Colonic mucosa (tissue), 4 donors: Measurements from ENCODE around the gene SYNC. TPM values are rescaled to one million over a fixed set of nuclear protein-coding genes. Genes with fewer than 3 reads are reported as not detected.
"Not testable (repeated sequence)": the region's sequence is repeated elsewhere in the genome, so short reads cannot be mapped to it uniquely, and the experiment has no call there.

Source experiments
- DNase-seq: peaks from one replicate; pipeline ENCODE4 v3.0.0-alpha.2; 2020
- H3K27ac ChIP-seq: fragments of 200-600 bp; one replicate; pipeline ENCODE4 v1.8.0; 2021
- H3K27me3 ChIP-seq: fragments of 200-600 bp; one replicate; pipeline ENCODE4 v1.8.0; 2021
- H3K36me3 ChIP-seq: fragments of 200-600 bp; one replicate; pipeline ENCODE4 v1.8.0; 2021
- H3K4me1 ChIP-seq: fragments of 200-600 bp; one replicate; pipeline ENCODE4 v1.8.0; 2021; ENCODE audit warnings: mild to moderate bottlenecking
- H3K4me3 ChIP-seq: fragments of 200-600 bp; one replicate; pipeline ENCODE4 v1.8.0; 2021
- H3K9ac ChIP-seq, 2 donors: one replicate each; pipeline ENCODE4 v1.7.0; 2013; ENCODE audit warnings: control low read depth in 2 of 2, low read depth in 2 of 2, low read length in 2 of 2
- H3K9me3 ChIP-seq: fragments of 200-600 bp; one replicate; pipeline ENCODE4 v1.8.0; 2021
- intact Hi-C: fragments of 100-400 bp; cut with DNase I; formaldehyde crosslinking; loops from one replicate; pipeline ENCODE4 v1.14.1; 2022
- total RNA-seq, 2 donors: library from RNA; stranded (reverse); fragmentation: NEBNext Ultra II Directional in 1 of 2; extraction: Animal tissue kit (Norgen Biotek cat#: 25700) in 1 of 2; gene quantifications; one replicate each; pipeline ENCODE4 v1.2.1, GENCODE V29; 2021
- TF ChIP-seq, protein P1 (sequence below): fragments of 200-600 bp; IDR thresholded peaks from one replicate; pipeline ENCODE4 v1.8.0; 2022; ENCODE audit warnings: antibody characterized with exemption, mild to moderate bottlenecking
- donor health status: healthy.
- donor health status: DM: no; HTN: no; CAD: no.
- donor health status: DM: no; HTN: no; CAD: no.

SYNC gene
- total RNA-seq, 2 donors from 2014 or later = 6.6 to 10.6 TPM

DNA sequence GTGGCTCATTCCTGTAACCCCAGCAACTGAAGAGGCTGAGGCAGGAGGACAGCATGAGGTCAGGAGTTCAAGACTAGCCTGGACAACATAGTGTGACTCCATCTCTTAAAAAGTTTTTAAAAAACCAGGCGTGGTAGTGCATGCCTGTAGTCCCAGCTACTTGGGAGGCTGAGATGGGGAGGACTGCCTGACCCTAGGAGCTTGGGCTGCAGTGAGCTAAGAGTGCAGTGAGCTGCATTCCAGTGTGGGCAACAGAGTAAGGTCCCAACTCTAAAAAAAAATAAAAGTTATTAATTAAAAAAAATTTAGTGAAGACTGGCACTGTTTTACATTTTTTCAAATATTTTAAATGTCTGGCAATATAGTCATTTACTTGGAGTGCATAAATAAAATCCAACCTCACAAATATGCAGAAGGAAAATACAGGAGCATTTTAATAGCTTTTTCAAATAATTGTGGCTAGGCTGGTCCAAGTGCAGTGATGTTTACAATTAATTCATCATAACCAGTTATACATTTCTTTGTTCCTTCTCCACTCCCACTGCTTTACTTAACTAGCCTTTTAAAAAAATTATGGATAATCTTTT lies 63.0 kb downstream of the SYNC start:
- Histone ChIP-seq H3K36me3 (no peaks in the 10 kb centered on the region), H3K9ac (no peak overlapping the region), H3K27ac (no peak overlapping the region), H3K4me1 (no peaks in the 10 kb centered on the region), H3K4me3 (no peak overlapping the region), H3K27me3 (no peaks in the 10 kb centered on the region), H3K9me3 (no peaks in the 10 kb centered on the region)
- TF ChIP-seq, protein P1, sequence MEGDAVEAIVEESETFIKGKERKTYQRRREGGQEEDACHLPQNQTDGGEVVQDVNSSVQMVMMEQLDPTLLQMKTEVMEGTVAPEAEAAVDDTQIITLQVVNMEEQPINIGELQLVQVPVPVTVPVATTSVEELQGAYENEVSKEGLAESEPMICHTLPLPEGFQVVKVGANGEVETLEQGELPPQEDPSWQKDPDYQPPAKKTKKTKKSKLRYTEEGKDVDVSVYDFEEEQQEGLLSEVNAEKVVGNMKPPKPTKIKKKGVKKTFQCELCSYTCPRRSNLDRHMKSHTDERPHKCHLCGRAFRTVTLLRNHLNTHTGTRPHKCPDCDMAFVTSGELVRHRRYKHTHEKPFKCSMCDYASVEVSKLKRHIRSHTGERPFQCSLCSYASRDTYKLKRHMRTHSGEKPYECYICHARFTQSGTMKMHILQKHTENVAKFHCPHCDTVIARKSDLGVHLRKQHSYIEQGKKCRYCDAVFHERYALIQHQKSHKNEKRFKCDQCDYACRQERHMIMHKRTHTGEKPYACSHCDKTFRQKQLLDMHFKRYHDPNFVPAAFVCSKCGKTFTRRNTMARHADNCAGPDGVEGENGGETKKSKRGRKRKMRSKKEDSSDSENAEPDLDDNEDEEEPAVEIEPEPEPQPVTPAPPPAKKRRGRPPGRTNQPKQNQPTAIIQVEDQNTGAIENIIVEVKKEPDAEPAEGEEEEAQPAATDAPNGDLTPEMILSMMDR = no peak
- intact Hi-C loops = no loop called here
- no peak for DNase-seq

DNA sequence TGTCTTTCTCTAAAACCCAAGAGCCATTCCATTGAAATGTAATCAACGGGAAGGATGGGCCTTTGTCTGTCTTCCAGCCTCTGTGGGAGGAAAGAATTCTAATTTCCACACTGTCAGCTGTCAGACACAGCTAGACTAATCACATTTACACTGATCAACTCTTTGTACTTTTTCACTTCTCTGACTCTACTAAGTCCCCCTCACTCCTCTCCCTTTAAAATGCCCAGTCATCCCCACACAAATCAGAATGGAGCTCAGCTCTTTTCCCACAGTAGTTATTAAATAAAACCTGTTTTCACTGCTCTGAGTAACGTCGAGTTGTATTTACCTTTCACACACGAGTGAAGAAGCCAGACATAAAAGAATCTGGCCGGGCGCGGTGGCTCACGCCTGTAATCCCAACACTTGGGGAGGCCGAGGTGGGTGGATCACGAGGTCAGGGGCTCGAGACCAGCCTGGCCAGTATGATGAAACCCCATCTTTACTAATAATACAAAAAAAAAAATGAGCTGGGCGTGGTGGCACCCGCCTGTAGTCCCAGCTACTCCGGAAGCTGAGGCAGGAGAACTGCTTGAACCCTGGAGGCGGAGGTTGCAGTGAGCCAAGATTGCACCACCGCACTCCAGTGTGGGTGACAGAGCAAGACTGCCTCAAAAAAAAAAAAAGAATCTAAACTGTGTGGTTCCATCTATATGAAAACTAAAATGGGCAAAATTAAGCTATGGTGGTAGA lies 65.5 kb downstream of the SYNC start:
- Histone ChIP-seq H3K9me3 (no peaks in the 10 kb centered on the region), H3K27me3 (no peaks in the 10 kb centered on the region), H3K9ac (no peak overlapping the region), H3K36me3 (no peaks in the 10 kb centered on the region), H3K4me3 (no peak overlapping the region), H3K27ac (no peak overlapping the region), H3K4me1 (no peaks in the 10 kb centered on the region)
- TF ChIP-seq, protein P1 = no peak
- DNase-seq = no peak
- intact Hi-C loops = no loop called here

DNA sequence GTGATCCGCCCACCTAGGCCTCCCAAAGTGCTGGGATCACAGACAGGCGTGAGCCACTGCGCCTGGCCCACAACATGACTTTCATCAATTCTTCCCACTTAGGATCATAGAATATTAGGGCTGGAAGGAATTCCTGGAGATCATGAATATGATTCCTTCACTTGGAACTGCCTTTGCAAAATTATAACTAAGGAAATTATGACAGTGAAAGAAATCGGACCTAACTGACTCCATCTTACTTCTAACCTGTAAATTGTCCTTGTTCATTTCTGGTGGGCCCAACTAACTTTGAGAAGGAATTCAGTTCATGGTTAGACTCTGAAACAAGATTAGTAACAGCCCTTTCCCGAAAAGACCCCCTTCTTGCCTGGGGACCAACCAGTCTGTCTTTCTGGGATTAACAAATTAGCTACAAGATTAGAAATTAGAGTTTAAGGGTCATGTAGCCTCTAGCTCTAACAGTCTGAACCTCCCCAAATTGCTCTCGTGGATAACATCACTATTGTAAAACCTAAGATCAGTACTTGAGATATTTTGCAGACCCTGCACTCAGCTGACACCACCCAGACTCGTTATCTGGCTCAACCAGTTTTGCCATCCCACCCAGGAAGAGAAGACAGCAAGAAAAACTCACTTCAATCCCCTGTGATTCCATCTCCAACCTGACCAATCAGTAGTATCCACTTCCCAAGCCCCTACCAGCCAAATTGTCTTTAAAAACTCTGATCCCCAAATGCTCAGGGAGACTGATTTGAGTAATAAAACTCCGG lies 66.9 kb downstream of the SYNC start:
- H3K27me3 ChIP-seq = no peaks in the 10 kb centered on the region
- no peaks in the 10 kb centered on the region for H3K4me1 ChIP-seq
- H3K9ac ChIP-seq = no peak overlapping the region
- DNase-seq = no peak
- TF ChIP-seq, protein P1 = no peak
- no peaks in the 10 kb centered on the region for H3K9me3 ChIP-seq
- intact Hi-C loops = no loop called here
- H3K27ac ChIP-seq = no peak overlapping the region
- no peaks in the 10 kb centered on the region for H3K36me3 ChIP-seq
- no peak overlapping the region for H3K4me3 ChIP-seq

DNA sequence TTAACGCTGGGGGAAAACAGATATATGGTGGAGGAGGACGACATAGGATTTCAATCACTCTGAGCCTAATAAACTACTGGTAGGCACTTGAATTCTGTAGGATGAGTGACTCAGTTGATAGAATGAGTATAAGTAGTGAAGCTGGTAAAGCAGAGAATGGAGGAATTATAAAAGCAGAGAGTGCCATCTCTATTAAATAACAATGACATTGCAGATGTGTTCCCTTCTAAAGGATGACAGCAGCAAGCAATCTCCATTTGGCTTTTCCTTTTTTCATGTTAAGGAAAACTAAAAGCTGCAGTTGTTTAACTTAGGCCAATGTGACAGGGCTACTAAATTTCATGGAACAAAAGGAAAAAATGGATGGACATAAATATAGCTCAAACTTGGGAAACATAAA lies 69.7 kb downstream of the SYNC start:
- TF ChIP-seq, protein P1 = no peak
- H3K4me3 ChIP-seq = no peak overlapping the region
- H3K36me3 ChIP-seq = no peaks in the 10 kb centered on the region
- DNase-seq = no peak
- H3K4me1 ChIP-seq = no peaks in the 10 kb centered on the region
- H3K27ac ChIP-seq = no peak overlapping the region
- H3K9me3 ChIP-seq = no peaks in the 10 kb centered on the region
- H3K9ac ChIP-seq = no peak overlapping the region
- no peaks in the 10 kb centered on the region for H3K27me3 ChIP-seq
- intact Hi-C loops = no loop called here

DNA sequence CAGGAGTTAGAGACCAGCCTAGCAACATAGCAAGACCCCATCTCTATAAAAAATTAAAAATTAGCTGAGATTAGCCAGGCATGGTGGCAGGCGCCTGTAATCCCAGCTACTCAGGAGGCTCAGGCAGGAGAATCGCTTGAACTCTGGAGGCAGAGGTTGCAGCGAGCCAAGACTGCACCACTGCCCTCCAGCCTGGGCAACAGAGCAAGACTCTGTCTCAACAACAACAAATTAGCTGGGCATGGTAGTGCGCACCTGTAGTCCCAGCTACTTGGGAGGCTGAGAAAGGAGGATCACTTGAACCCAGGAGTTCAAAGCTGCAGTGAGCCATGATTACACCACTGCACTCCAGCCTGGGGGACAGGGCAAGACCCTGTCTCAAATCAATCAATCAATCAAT lies 72.4 kb downstream of the SYNC start:
- H3K9ac ChIP-seq, H3K4me1 ChIP-seq, H3K27me3 ChIP-seq, DNase-seq, H3K27ac ChIP-seq, intact Hi-C loops, H3K4me3 ChIP-seq, H3K36me3 ChIP-seq, H3K9me3 ChIP-seq: not testable (repeated sequence)

Other genes with a start within 250 kb of the SYNC start
- not detected for gene ZBTB8B, start 237.7 kb downstream of the SYNC start, total RNA-seq
- 1 to 10 TPM; 6.5 to 7.1 TPM for gene ZBTB8A, start 163.3 kb downstream of the SYNC start, total RNA-seq
- gene ZBTB8OS, start 52.2 kb downstream of the SYNC start, total RNA-seq = 10 to 100 TPM; 42.4 to 45.7 TPM
- gene RBBP4, start 51.6 kb downstream of the SYNC start, total RNA-seq = 100 to 1,000 TPM; 155 to 171 TPM
- gene YARS1, start 114.6 kb upstream of the SYNC start, total RNA-seq = 100 to 1,000 TPM in 1 of 2 donors, 10 to 100 TPM in 1; 60.2 to 116 TPM
- gene S100PBP, start 114.9 kb upstream of the SYNC start, total RNA-seq = 10 to 100 TPM; 19.0 to 24.9 TPM
- gene FNDC5, start 168.1 kb upstream of the SYNC start, total RNA-seq = under 1 TPM; 0.45 to 0.64 TPM
- 1 to 10 TPM; 1.6 to 3.0 TPM for gene HPCA, start 183.7 kb upstream of the SYNC start, total RNA-seq
- 100 to 1,000 TPM; 715 to 878 TPM for gene TMEM54, start 198.6 kb upstream of the SYNC start, total RNA-seq